GM23338 (cell line): Measurements from ENCODE around the gene MLC1.

Experiments used
- EZH2 ChIP-seq: fragments of 200-600 bp; sonication (generic); IDR thresholded peaks from one replicate; pipeline ENCODE4 v1.8.0; 2017; ENCODE audit warnings: antibody characterized with exemption, mild to moderate bottlenecking, low read depth; ENCODE audit not compliant: unreplicated experiment
- POLR2AphosphoS5 ChIP-seq: IDR thresholded peaks from 2 replicates; pipeline ENCODE4 v1.6.1; 2016; ENCODE audit warnings: antibody characterized with exemption, low read depth
- REST ChIP-seq: IDR thresholded peaks from one replicate; pipeline ENCODE4 v1.6.1; 2018; ENCODE audit warnings: antibody characterized with exemption; ENCODE audit not compliant: unreplicated experiment
- ZNF331 ChIP-seq: fragments of 250-450 bp; sonication (Bioruptor Pico); IDR thresholded peaks from 2 replicates; pipeline ENCODE4 v1.5.0; 2020; ENCODE audit warnings: low read depth, mild to moderate bottlenecking, moderate library complexity
- TF ChIP-seq, protein P1 (sequence below), 2 experiments: fragments of 200-600 bp in 1 of 2; sonication (generic) in 1 of 2; conservative IDR thresholded peaks; 2 replicates each; pipeline versions ENCODE4 v1.5.1 to v1.6.1; 2016 to 2017; ENCODE audit warnings: antibody characterized with exemption in 2 of 2, low read depth in 2 of 2, mild to moderate bottlenecking in 2 of 2, moderate library complexity in 1 of 2

DNA sequence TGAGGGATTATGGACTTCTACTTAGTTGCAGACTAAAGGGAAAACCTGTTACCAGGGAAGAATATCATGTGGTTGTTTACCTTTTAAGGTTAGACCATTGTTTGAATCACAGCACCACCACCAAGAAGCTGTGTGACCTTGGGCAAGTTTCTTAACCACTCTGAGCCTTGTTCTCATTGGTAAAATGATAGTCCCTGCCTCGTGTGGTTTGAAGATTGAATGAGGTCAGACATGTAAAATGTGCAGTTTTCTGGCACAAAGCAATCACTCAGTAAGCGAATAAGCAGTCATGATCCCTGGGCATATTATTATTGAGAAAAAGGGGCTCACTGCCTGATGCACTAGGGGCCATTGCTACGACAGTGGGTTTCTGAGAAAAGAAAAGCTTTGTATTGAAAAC lies 32.9 kb upstream of the MLC1 start:
- TF ChIP-seq, protein P1, sequence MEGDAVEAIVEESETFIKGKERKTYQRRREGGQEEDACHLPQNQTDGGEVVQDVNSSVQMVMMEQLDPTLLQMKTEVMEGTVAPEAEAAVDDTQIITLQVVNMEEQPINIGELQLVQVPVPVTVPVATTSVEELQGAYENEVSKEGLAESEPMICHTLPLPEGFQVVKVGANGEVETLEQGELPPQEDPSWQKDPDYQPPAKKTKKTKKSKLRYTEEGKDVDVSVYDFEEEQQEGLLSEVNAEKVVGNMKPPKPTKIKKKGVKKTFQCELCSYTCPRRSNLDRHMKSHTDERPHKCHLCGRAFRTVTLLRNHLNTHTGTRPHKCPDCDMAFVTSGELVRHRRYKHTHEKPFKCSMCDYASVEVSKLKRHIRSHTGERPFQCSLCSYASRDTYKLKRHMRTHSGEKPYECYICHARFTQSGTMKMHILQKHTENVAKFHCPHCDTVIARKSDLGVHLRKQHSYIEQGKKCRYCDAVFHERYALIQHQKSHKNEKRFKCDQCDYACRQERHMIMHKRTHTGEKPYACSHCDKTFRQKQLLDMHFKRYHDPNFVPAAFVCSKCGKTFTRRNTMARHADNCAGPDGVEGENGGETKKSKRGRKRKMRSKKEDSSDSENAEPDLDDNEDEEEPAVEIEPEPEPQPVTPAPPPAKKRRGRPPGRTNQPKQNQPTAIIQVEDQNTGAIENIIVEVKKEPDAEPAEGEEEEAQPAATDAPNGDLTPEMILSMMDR (conservative IDR thresholded peaks at IDR 0.05; ENCODE audit: low read depth in 2 of 2): no peak
- TF ChIP-seq EZH2 (no peak), ZNF331 (CRISPR knock-in tag) (no peak), POLR2AphosphoS5 (no peak), REST (no peak)
